Amygdala (tissue), 56 donors: ENCODE measurements around the gene CTBP2.

ENCODE experiments used
- DNase-seq, 56 donors: peaks; one replicate each; lab custom pipeline; 2025; lab: John Stamatoyannopoulos, UW

Gene CTBP2

DNA sequence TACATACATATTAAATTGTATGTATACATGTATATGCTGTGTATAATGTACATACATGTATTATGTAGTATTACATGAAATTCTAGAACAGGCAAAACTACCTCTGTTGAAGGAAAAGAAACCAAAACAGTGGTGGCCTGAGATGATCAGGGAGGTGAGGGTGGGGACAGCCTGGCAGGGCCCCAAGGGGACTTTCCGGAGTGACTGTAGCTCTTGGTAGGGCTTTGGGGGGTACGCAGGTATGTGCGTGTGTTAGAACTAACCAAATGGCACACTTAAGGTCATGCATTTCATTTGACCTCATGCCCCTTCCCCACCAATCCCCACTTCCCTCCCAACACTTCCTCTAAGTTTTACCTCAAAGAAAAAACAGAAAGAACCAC is 31.3 kb downstream of the CTBP2 start:
- no peak for DNase-seq

- DNase-seq: no peak
Measured at GRCh38 chr10:125128397-125129075, 31.8 kb downstream of the CTBP2 start.

DNA sequence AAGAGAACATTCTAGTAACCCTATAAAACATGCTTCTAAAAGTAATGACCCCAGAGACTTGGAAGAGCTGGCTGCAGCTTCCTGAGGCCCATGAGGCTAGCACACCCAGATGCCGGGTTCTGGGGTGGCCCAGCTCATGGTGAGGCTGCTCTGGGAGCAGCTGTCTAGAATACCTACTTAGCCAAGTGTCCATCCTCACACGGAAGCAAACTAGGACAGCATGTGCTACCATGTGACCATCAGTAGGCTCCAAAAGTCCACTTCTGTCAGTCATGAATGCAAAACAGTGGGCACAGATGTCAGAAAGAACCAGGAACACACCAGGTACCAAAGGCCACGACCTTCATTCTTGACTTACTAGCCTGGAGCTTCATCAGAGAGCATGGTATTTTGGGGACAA is 32.4 kb downstream of the CTBP2 start:
- no peak for DNase-seq

- DNase-seq: no peak
Measured at GRCh38 chr10:125127110-125127509, 33.3 kb downstream of the CTBP2 start.

- no peak for DNase-seq
Measured at GRCh38 chr10:125125951-125126735, 34.2 kb downstream of the CTBP2 start.

GRCh38 chr10:125124907-125125306 is 35.5 kb downstream of the CTBP2 start:
- DNase-seq: no peak

DNA sequence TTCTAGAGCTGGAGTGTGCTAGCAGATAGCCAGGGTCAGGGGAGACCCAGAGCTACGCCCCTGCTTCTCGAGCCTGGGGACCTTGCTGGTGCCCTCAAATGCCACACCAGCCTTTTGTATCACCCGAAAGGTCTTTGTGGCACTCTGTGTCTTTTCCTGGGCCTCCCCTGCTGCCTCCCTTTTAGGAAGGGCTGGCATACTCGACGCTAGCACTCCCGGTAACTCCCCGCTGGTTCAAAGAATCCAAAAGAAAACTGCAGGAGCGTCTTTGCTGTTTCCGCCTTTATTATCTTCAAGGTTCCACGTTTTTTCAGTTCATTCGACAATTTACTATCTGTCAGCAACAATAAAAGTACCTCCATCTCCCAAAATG is 36.3 kb downstream of the CTBP2 start:
- DNase-seq: no peak

DNA sequence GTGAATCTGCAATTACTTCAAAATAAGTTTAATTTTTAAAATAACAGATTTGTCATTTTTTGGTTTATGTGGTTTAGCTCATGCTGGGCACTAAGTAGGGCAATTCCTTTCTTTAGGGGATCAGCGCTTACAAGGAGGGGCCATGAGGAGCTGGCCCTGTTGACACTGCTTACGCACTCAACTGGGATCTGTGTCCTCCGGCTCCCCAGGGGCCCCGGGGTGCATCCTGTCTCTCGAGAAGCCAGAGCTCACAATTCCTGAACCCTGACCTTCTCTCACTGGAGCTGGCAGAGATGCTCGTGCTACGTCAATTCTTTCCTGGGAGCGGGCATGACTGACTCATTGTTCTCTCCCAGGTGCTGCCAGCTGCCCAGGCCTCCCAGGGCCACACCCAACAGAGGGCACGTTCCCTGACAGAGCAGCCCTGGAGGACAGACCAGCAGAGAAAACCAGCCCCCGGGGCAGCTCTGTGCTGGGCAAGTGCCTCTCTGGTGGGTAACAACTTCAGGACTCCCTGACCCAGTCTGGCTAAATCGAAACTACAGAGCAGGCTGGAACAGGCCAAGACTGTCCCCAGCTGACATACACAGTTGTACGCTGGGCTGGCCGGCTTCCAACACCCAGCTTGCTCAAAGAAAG is 36.8 kb downstream of the CTBP2 start:
- peak in 41 of 56 donors; percentile 8 to 93 (median 59) for DNase-seq

DNA sequence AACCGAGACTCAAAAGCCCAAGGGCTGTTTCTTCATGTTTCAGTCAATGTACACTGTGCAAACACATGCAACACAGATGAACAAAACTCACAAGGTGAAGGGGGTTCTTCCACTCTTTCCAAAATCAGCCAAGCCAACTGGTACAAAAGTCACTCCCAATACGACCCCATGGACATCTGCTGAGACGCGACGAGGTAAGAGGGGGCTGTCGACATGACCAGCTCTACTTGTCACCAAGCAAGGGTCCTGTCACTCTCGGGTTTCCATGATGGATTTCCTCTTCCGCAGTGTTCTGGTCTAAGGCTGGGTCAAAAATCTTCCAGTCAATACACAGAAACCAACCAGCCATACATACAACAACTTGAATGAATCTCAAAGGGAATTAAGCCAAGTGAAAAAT is 37.8 kb downstream of the CTBP2 start:
- no peak for DNase-seq

GRCh38 chr10:125121003-125121402 is 39.4 kb downstream of the CTBP2 start:
- no peak for DNase-seq

DNA sequence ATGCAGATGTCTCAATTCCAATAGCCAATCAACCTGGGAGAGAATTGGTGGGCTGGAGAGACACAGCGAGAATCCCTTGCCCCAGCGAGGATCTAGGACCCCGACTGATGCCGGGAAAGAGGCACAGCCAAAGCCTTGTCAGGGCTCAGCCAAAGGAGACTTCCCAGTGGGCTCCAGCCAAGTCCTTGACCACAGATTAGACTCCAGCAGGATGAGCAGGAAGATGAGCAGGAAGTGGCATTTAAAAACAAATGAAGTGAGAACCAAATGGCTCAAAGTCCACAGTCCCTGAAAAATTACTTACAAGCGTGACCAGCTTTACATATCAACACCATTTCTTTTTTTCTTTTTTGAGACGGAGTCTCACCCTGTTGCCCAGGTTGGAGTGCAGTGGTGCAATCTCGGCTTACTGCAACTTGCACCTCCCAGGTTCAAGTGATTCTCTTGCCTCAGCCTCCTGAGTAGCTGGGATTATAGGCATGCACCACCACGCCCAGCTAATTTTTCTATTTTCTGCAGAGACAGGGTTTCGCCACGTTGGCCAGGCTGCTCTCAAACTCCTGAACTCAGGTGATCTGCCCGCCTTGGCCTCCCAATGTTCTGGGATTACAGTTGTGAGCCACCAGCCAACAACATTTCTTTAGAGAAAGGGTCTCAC is 40.2 kb downstream of the CTBP2 start:
- no peak for DNase-seq

GRCh38 chr10:125118701-125119100 is 41.7 kb downstream of the CTBP2 start:
- DNase-seq: no peak

- DNase-seq: peak in 16 of 56 donors; percentile 12 to 61 (median 24)
Measured at GRCh38 chr10:125118011-125118611, 42.3 kb downstream of the CTBP2 start.

DNA sequence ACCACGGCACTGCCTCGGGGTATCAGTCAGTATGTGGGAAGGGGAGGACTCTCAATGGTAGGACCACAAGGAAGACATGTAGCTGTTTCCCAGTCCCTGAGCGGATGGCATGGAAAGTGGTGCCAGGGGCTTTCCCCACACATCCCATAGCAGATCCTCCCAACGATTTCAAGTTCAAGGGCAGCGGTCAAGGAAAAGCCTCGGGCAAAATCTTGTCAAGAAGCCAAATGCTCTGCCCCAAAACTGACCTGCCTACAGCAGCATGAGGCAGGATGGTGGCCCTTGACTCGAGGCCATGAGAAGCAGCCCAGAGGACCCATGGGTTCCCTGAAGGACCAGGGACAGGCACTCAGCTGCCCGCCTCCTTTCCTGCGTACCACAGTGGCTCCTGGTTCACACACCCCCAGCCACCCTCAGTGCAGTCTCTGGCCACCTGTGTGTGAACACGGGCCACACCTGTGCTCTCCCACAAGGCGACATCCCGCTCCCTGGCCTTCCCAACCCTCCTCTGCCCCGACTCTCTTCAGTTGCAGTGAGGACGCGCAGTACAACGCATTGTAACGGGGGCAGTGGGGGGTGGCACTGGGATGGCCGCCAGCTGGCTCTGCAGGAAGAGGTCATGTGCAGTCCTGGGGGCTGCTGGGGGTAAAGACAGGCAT is 43.6 kb downstream of the CTBP2 start:
- no peak for DNase-seq

- no peak for DNase-seq
Measured at GRCh38 chr10:125116041-125116649, 44.2 kb downstream of the CTBP2 start.

GRCh38 chr10:125115409-125115808 is 45.0 kb downstream of the CTBP2 start:
- DNase-seq: no peak

GRCh38 chr10:125114761-125115391 is 45.5 kb downstream of the CTBP2 start:
- DNase-seq: no peak

DNA sequence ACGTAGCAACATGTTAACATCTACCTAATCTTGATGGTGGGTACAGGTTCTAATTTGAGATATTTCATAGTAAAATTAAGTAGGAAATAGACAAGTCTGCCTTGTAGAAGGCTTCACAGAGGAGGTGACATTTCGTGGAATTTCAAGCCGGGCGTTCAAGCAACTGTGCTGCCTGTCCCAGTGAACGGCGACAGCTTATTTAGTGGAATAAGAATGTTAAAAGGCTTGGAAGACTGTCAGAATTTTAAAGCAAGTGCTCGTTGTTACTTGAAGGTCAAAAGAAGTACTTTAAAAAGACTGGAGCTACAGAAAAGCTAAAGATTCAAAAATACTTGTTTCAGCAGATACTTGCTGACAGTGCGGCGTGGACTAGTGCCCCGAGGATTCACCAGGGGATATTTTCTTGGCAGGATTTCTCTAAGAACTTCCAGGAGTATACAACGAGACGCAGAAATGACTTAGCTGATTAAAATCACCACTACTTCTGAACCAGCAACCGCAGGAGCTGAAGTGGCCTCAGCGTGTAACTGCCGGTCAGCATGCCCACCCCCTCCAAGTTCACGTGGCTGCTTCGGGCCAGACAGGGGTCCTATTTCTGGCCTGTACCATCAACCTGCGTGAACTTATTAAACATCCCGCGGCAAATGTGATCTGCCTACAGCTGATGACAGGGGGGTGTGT is 46.5 kb downstream of the CTBP2 start:
- DNase-seq: peak in 1 of 56 donors; percentile 14
